Stomach (tissue), 4 donors: ENCODE measurements around the gene GRK1.

Experiments used
- CTCF ChIP-seq, 7 experiments: fragments of 450-650 bp in 4 of 7; fragments of 200-600 bp in 3 of 7; sonication (generic) in 3 of 7; IDR thresholded peaks; one replicate each; pipeline ENCODE4 v1.5.1; 2016 to 2019; ENCODE audit warnings: antibody characterized with exemption in 7 of 7, control low read depth in 2 of 7, mild to moderate bottlenecking in 1 of 7
- POLR2A ChIP-seq, 4 donors: fragments of 450-650 bp; IDR thresholded peaks; one replicate each; pipeline ENCODE4 v1.6.1; 2016; ENCODE audit warnings: antibody characterized with exemption in 4 of 4, control low read depth in 2 of 4, mild to moderate bottlenecking in 1 of 4, moderate library complexity in 1 of 4

- TF ChIP-seq POLR2A (IDR thresholded peaks at IDR 0.05): no peak
- TF ChIP-seq CTCF (IDR thresholded peaks at IDR 0.05): no peak
Measured at GRCh38 chr13:113767366-113767765, 100.3 kb downstream of the GRK1 start.
